IPS-18c (cell line): ENCODE data around the gene FBXL14.
"Not testable (repeated sequence)": the region's sequence is repeated elsewhere in the genome, so short reads cannot be mapped to it uniquely, and the experiment has no call there.

Experiments used
- H3K4me3 ChIP-seq: 2 replicates; pipeline ENCODE4 v1.7.0; 2013; ENCODE audit warnings: low read depth, mild to moderate bottlenecking, low read length, moderate library complexity; ENCODE audit not compliant: insufficient read depth
- H3K9me3 ChIP-seq: one replicate; pipeline ENCODE4 v1.6.1; 2013; ENCODE audit warnings: mild to moderate bottlenecking, low read length, moderate library complexity; ENCODE audit not compliant: control insufficient read depth, insufficient read depth

FBXL14 gene

GRCh38 chr12:1559676-1560091 lies 34.7 kb downstream of the FBXL14 start:
- Histone ChIP-seq H3K9me3 (no peaks in the 10 kb centered on the region), H3K4me3 (no peak overlapping the region)

- H3K9me3 ChIP-seq, H3K4me3 ChIP-seq: not testable (repeated sequence)
Measured at GRCh38 chr12:1558108-1558507, 36.3 kb downstream of the FBXL14 start.

GRCh38 chr12:1553987-1554982 lies 40.1 kb downstream of the FBXL14 start:
- no peaks in the 10 kb centered on the region for H3K9me3 ChIP-seq
- no peak overlapping the region for H3K4me3 ChIP-seq

GRCh38 chr12:1553536-1553935 lies 40.8 kb downstream of the FBXL14 start:
- no peak overlapping the region for H3K4me3 ChIP-seq

GRCh38 chr12:1552911-1553491 lies 41.4 kb downstream of the FBXL14 start:
- Histone ChIP-seq H3K4me3 (no peak overlapping the region), H3K9me3 (no peaks in the 10 kb centered on the region)

More at GRCh38 chr12:1553536-1553935, 40.8 kb downstream of the FBXL14 start:
- H3K9me3 ChIP-seq, result no peaks in the 10 kb centered on the region

- Histone ChIP-seq H3K9me3 (no peaks in the 10 kb centered on the region), H3K4me3 (no peak overlapping the region)
Measured at GRCh38 chr12:1552171-1552570, 42.2 kb downstream of the FBXL14 start.

- Histone ChIP-seq H3K9me3 (no peaks in the 10 kb centered on the region), H3K4me3 (no peak overlapping the region)
Measured at GRCh38 chr12:1551496-1551895, 42.9 kb downstream of the FBXL14 start.

GRCh38 chr12:1546931-1547640 lies 47.3 kb downstream of the FBXL14 start:
- Histone ChIP-seq H3K4me3 (no peak overlapping the region), H3K9me3 (no peaks in the 10 kb centered on the region)

- Histone ChIP-seq H3K9me3 (no peaks in the 10 kb centered on the region), H3K4me3 (no peak overlapping the region)
Measured at GRCh38 chr12:1544996-1545700, 49.2 kb downstream of the FBXL14 start.

- H3K4me3 ChIP-seq, result no peak overlapping the region
Measured at GRCh38 chr12:1542599-1542998, 51.8 kb downstream of the FBXL14 start.

GRCh38 chr12:1540690-1541089 lies 53.7 kb downstream of the FBXL14 start:
- Histone ChIP-seq H3K4me3 (no peak overlapping the region), H3K9me3 (no peaks in the 10 kb centered on the region)

More at GRCh38 chr12:1542599-1542998, 51.8 kb downstream of the FBXL14 start:
- H3K9me3 ChIP-seq, result no peaks in the 10 kb centered on the region

- Histone ChIP-seq H3K4me3 (no peak overlapping the region), H3K9me3 (no peaks in the 10 kb centered on the region)
Measured at GRCh38 chr12:1539135-1539534, 55.2 kb downstream of the FBXL14 start.

GRCh38 chr12:1536817-1537216 lies 57.6 kb downstream of the FBXL14 start:
- no peak overlapping the region for H3K4me3 ChIP-seq
- no peaks in the 10 kb centered on the region for H3K9me3 ChIP-seq

GRCh38 chr12:1534748-1535147 lies 59.6 kb downstream of the FBXL14 start:
- Histone ChIP-seq H3K4me3 (no peak overlapping the region), H3K9me3 (peaks cover under 1% of the 10 kb centered on the region)

GRCh38 chr12:1533602-1534304 lies 60.6 kb downstream of the FBXL14 start:
- H3K9me3 ChIP-seq, result peaks cover 2% of the 10 kb centered on the region
- H3K4me3 ChIP-seq, result no peak overlapping the region

GRCh38 chr12:1533205-1533601 lies 61.2 kb downstream of the FBXL14 start:
- H3K9me3 ChIP-seq, result peaks cover 2% of the 10 kb centered on the region
- H3K4me3 ChIP-seq, result no peak overlapping the region
